DMS79 (cell line): Measurements from ENCODE around the gene PHF21B.
"Not testable (repeated sequence)": the region's sequence is repeated elsewhere in the genome, so short reads cannot be mapped to it uniquely, and the experiment has no call there.

Experiments used
- DNase-seq: peaks from one replicate; lab custom pipeline; 2025; lab: John Stamatoyannopoulos, UW

PHF21B gene

GRCh38 chr22:44933666-44934453 lies 75.9 kb downstream of the PHF21B start:
- no peak for DNase-seq

- DNase-seq, result no peak
These were observed 77.3 kb downstream of the PHF21B start for GRCh38 chr22:44932493-44932892.

GRCh38 chr22:44931766-44932165 lies 78.0 kb downstream of the PHF21B start:
- no peak for DNase-seq

GRCh38 chr22:44931077-44931540 lies 78.7 kb downstream of the PHF21B start:
- DNase-seq, result no peak

- DNase-seq, result no peak
These were observed 79.1 kb downstream of the PHF21B start for GRCh38 chr22:44930711-44931035.

GRCh38 chr22:44930016-44930710 lies 79.6 kb downstream of the PHF21B start:
- no peak for DNase-seq

GRCh38 chr22:44929359-44930015 lies 80.3 kb downstream of the PHF21B start:
- no peak for DNase-seq

GRCh38 chr22:44928711-44929358 lies 81.0 kb downstream of the PHF21B start:
- DNase-seq, result peak; percentile 35

- DNase-seq, result no peak
These were observed 81.7 kb downstream of the PHF21B start for GRCh38 chr22:44928136-44928463.

- no peak for DNase-seq
These were observed 82.2 kb downstream of the PHF21B start for GRCh38 chr22:44927463-44928135.

- DNase-seq, result no peak
These were observed 83.1 kb downstream of the PHF21B start for GRCh38 chr22:44926491-44927415.

GRCh38 chr22:44926124-44926475 lies 83.7 kb downstream of the PHF21B start:
- DNase-seq, result no peak

- no peak for DNase-seq
These were observed 84.2 kb downstream of the PHF21B start for GRCh38 chr22:44925465-44926123.

- DNase-seq, result no peak
These were observed 85.1 kb downstream of the PHF21B start for GRCh38 chr22:44924710-44925109.

GRCh38 chr22:44924098-44924497 lies 85.7 kb downstream of the PHF21B start:
- no peak for DNase-seq

GRCh38 chr22:44921766-44922165 lies 88.0 kb downstream of the PHF21B start:
- DNase-seq, result not testable (repeated sequence)

GRCh38 chr22:44920183-44920582 lies 89.6 kb downstream of the PHF21B start:
- DNase-seq, result no peak

GRCh38 chr22:44919691-44920090 lies 90.1 kb downstream of the PHF21B start:
- DNase-seq, result no peak

GRCh38 chr22:44918925-44919392 lies 90.8 kb downstream of the PHF21B start:
- no peak for DNase-seq

GRCh38 chr22:44918166-44918924 lies 91.5 kb downstream of the PHF21B start:
- no peak for DNase-seq
